Measurements from ENCODE around the gene HPCAL1.

DNA sequence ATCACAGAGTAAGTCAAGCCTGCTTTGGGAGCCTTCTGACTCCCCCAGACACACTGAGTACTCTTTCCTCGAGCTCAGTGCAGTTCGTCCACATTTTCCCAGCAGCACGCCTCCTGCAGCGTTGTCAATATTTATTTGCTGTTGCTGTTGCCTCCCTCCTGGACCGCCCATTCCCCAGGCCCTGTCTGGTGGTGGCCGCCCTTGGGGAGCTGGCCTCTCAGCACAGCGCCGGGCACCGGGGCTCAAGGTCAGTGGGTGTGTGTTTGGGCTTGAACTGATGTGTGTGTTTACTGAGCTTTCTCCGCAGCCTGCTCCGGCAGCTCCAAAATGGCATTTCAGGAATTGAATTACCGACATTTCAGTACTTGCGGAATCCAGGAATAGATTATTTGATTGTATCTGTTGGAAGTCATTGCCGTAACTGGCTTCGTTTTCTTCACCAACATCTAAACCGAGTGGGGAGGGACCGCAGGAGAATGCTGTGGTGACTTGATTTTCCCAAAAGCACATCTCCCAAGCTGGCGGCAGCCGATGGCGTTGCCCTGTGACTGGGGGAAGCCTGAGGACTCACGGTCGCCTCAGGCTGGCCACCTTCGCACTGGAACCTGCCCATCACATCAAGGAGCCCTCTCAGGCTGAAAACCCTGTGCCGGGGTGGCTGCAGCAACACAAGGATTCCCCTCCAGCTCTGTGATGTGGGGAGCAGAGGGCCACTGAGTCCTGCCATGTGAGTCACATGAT is 66.0 kb downstream of the HPCAL1 start:
- TF ChIP-seq POLR2AphosphoS5 (IDR thresholded peaks at IDR 0.05; ENCODE audit: insufficient read depth, low read depth, low read length): no peak
- TF ChIP-seq POLR2A (IDR thresholded peaks at IDR 0.05; ENCODE audit: low read depth, low read length): no peak
- TF ChIP-seq, protein P1, sequence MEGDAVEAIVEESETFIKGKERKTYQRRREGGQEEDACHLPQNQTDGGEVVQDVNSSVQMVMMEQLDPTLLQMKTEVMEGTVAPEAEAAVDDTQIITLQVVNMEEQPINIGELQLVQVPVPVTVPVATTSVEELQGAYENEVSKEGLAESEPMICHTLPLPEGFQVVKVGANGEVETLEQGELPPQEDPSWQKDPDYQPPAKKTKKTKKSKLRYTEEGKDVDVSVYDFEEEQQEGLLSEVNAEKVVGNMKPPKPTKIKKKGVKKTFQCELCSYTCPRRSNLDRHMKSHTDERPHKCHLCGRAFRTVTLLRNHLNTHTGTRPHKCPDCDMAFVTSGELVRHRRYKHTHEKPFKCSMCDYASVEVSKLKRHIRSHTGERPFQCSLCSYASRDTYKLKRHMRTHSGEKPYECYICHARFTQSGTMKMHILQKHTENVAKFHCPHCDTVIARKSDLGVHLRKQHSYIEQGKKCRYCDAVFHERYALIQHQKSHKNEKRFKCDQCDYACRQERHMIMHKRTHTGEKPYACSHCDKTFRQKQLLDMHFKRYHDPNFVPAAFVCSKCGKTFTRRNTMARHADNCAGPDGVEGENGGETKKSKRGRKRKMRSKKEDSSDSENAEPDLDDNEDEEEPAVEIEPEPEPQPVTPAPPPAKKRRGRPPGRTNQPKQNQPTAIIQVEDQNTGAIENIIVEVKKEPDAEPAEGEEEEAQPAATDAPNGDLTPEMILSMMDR (IDR thresholded peaks at IDR 0.05; ENCODE audit: extremely low read depth in 1 of 2, insufficient read depth in 1 of 2, low read depth in 1 of 2, low read length in 2 of 2): no peak
- TF ChIP-seq, protein P2, sequence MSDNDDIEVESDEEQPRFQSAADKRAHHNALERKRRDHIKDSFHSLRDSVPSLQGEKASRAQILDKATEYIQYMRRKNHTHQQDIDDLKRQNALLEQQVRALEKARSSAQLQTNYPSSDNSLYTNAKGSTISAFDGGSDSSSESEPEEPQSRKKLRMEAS (IDR thresholded peaks at IDR 0.05; ENCODE audit: insufficient read depth, insufficient read length): no peak
- TF ChIP-seq MYC (IDR thresholded peaks at IDR 0.05; ENCODE audit: low read depth, low read length): no peak
- no peak for TF ChIP-seq EZH2 (IDR thresholded peaks at IDR 0.05; ENCODE audit: borderline replicate concordance, low read depth, low read length, severe bottlenecking)

All from endothelial cell of umbilical vein (primary cell).